ENCODE measurements around the gene GCNT1. TPM values are rescaled to one million over a fixed set of nuclear protein-coding genes. Genes with fewer than 3 reads are reported as not detected.

GCNT1 gene
- polyA plus RNA-seq, 1 of the 3 experiments (the other 2 are of a cell fraction): 0.76 TPM

- Histone ChIP-seq H3F3A (replicated peaks; ENCODE audit: insufficient read depth) (peaks cover 3% of the 10 kb centered on the region), H3K36me3 (replicated peaks in 1 of 2; ENCODE audit: control insufficient read depth in 1 of 2, insufficient read depth in 2 of 2, low read length in 1 of 2) (no peaks in the 10 kb centered on the region), H2AFZ (ENCODE audit: low read depth) (no peak overlapping the region), H3K4me1 (ENCODE audit: control insufficient read depth in 1 of 2, insufficient read depth in 2 of 2, low read depth in 1 of 2, low read length in 1 of 2) (no peaks in the 10 kb centered on the region), H4K20me1 (ENCODE audit: insufficient read depth) (no peaks in the 10 kb centered on the region), H3K79me2 (ENCODE audit: insufficient read depth) (no peaks in the 10 kb centered on the region), H3K27me3 (ENCODE audit: insufficient read depth) (no peaks in the 10 kb centered on the region; the same call in 1 of the 2 replicates), H3K4me2 (no peak overlapping the region), H3K4me3 (ENCODE audit: low read depth in 2 of 2, low read length in 1 of 2) (no peak overlapping the region), H3K27ac (ENCODE audit: low read depth in 2 of 2, low read length in 1 of 2) (no peak overlapping the region), H3K9ac (no peak overlapping the region), H3K9me2 (no peaks in the 10 kb centered on the region), H3K9me3 (no peaks in the 10 kb centered on the region)
- DNase-seq: no peak
- ChIA-PET CTCF (no interaction called here), POLR2A (no interaction called here)
- TF ChIP-seq, protein P1, sequence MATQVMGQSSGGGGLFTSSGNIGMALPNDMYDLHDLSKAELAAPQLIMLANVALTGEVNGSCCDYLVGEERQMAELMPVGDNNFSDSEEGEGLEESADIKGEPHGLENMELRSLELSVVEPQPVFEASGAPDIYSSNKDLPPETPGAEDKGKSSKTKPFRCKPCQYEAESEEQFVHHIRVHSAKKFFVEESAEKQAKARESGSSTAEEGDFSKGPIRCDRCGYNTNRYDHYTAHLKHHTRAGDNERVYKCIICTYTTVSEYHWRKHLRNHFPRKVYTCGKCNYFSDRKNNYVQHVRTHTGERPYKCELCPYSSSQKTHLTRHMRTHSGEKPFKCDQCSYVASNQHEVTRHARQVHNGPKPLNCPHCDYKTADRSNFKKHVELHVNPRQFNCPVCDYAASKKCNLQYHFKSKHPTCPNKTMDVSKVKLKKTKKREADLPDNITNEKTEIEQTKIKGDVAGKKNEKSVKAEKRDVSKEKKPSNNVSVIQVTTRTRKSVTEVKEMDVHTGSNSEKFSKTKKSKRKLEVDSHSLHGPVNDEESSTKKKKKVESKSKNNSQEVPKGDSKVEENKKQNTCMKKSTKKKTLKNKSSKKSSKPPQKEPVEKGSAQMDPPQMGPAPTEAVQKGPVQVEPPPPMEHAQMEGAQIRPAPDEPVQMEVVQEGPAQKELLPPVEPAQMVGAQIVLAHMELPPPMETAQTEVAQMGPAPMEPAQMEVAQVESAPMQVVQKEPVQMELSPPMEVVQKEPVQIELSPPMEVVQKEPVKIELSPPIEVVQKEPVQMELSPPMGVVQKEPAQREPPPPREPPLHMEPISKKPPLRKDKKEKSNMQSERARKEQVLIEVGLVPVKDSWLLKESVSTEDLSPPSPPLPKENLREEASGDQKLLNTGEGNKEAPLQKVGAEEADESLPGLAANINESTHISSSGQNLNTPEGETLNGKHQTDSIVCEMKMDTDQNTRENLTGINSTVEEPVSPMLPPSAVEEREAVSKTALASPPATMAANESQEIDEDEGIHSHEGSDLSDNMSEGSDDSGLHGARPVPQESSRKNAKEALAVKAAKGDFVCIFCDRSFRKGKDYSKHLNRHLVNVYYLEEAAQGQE (IDR thresholded peaks at IDR 0.05; ENCODE audit: low read depth, low read length): no peak
- TF ChIP-seq SMC3 (IDR thresholded peaks at IDR 0.05; ENCODE audit: low read depth, low read length) (no peak), NFIC (IDR thresholded peaks at IDR 0.05; ENCODE audit: borderline replicate concordance) (no peak), RFX5 (IDR thresholded peaks at IDR 0.05; ENCODE audit: low read length) (no peak), POLR2AphosphoS5 (IDR thresholded peaks at IDR 0.05; ENCODE audit: low read depth, low read length) (no peak), RCOR1 (IDR thresholded peaks at IDR 0.05; ENCODE audit: low read length) (no peak), YY1 (IDR thresholded peaks at IDR 0.05; ENCODE audit: low read depth) (no peak), EZH2phosphoT487 (IDR thresholded peaks at IDR 0.05; ENCODE audit: borderline replicate concordance, low read depth) (no peak)
- TF ChIP-seq, protein P2, sequence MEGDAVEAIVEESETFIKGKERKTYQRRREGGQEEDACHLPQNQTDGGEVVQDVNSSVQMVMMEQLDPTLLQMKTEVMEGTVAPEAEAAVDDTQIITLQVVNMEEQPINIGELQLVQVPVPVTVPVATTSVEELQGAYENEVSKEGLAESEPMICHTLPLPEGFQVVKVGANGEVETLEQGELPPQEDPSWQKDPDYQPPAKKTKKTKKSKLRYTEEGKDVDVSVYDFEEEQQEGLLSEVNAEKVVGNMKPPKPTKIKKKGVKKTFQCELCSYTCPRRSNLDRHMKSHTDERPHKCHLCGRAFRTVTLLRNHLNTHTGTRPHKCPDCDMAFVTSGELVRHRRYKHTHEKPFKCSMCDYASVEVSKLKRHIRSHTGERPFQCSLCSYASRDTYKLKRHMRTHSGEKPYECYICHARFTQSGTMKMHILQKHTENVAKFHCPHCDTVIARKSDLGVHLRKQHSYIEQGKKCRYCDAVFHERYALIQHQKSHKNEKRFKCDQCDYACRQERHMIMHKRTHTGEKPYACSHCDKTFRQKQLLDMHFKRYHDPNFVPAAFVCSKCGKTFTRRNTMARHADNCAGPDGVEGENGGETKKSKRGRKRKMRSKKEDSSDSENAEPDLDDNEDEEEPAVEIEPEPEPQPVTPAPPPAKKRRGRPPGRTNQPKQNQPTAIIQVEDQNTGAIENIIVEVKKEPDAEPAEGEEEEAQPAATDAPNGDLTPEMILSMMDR (IDR thresholded peaks at IDR 0.05): no peak
- 25% methylated on average over 1 of the region's 1 CpG for WGBS (ENCODE audit: low lambda C conversion rate)
Measured at GRCh38 chr9:76452839-76453238, 6.1 kb upstream of the GCNT1 start.

GRCh38 chr9:76453785-76454184 lies 5.2 kb upstream of the GCNT1 start:
- H3K9me2 ChIP-seq: no peaks in the 10 kb centered on the region
- no peak overlapping the region for H2AFZ ChIP-seq (ENCODE audit: low read depth)
- no peak overlapping the region for H3K4me3 ChIP-seq (ENCODE audit: low read depth in 2 of 2, low read length in 1 of 2)
- H3K9me3 ChIP-seq: no peaks in the 10 kb centered on the region
- 58% methylated on average over 4 of the region's 4 CpGs for WGBS (ENCODE audit: low lambda C conversion rate)
- no peaks in the 10 kb centered on the region for H3K36me3 ChIP-seq (replicated peaks in 1 of 2; ENCODE audit: control insufficient read depth in 1 of 2, insufficient read depth in 2 of 2, low read length in 1 of 2)
- H3K4me2 ChIP-seq: no peak overlapping the region
- TF ChIP-seq FOXJ3 (CRISPR knock-in tag; IDR thresholded peaks at IDR 0.05): no peak
- no peak for TF ChIP-seq NRF1 (IDR thresholded peaks at IDR 0.05; ENCODE audit: low read depth, low read length)
- POLR2A ChIA-PET: no interaction called here
- DNase-seq: no peak
- H4K20me1 ChIP-seq (ENCODE audit: insufficient read depth): no peaks in the 10 kb centered on the region
- no peaks in the 10 kb centered on the region for H3K4me1 ChIP-seq (ENCODE audit: control insufficient read depth in 1 of 2, insufficient read depth in 2 of 2, low read depth in 1 of 2, low read length in 1 of 2)
- CTCF ChIA-PET: interaction anchor here (1.0 kb wide), 1 partner anchor 251 kb away, joined by 3 read pairs; no protein-coding TSS in a partner anchor
- no peak overlapping the region for H3K9ac ChIP-seq
- H3K27me3 ChIP-seq (ENCODE audit: insufficient read depth): no peaks in the 10 kb centered on the region; the same call in 1 of the 2 replicates
- H3K27ac ChIP-seq (ENCODE audit: low read depth in 2 of 2, low read length in 1 of 2): no peak overlapping the region
- H3K79me2 ChIP-seq (ENCODE audit: insufficient read depth): no peaks in the 10 kb centered on the region
- H3F3A ChIP-seq (replicated peaks; ENCODE audit: insufficient read depth): peaks cover 3% of the 10 kb centered on the region

Measured in SK-N-SH (cell line).